Ovary (tissue), 9 donors: ENCODE measurements around the gene BCL2A1. TPM values are rescaled to one million over a fixed set of nuclear protein-coding genes. Genes with fewer than 3 reads are reported as not detected.
"Not testable (repeated sequence)": the region's sequence is repeated elsewhere in the genome, so short reads cannot be mapped to it uniquely, and the experiment has no call there.

Experiments used
- DNase-seq, 5 donors: peaks; one replicate each; pipeline ENCODE4 v3.0.0-alpha.2; 2019 to 2020
- H3K27ac ChIP-seq, 2 donors: fragments of 200-600 bp; one replicate each; pipeline versions ENCODE4 v1.5.1 to v1.8.0; 2019 to 2022
- H3K27me3 ChIP-seq: fragments of 200-600 bp; one replicate; pipeline ENCODE4 v1.8.0; 2022
- H3K36me3 ChIP-seq: fragments of 200-600 bp; sonication (generic); one replicate; pipeline ENCODE4 v1.5.1; 2019
- H3K4me1 ChIP-seq: one replicate; pipeline ENCODE4 v1.8.1; 2013; ENCODE audit warnings: mild to moderate bottlenecking, moderate library complexity; ENCODE audit not compliant: insufficient read depth
- H3K4me3 ChIP-seq: fragments of 200-600 bp; sonication (generic); one replicate; pipeline ENCODE4 v1.5.1; 2017
- H3K9me3 ChIP-seq, 2 donors: fragments of 200-600 bp in 1 of 2; sonication (generic) in 1 of 2; one replicate each; pipeline versions ENCODE4 v1.5.1 to v1.8.1; 2013 to 2019; ENCODE audit warnings: mild to moderate bottlenecking in 1 of 2, moderate library complexity in 1 of 2
- EP300 ChIP-seq: sonication (generic); formaldehyde crosslinking; IDR thresholded peaks from one replicate; pipeline ENCODE4 v1.6.1; 2017; ENCODE audit warnings: antibody characterized with exemption
- POLR2A ChIP-seq: fragments of 450-650 bp; IDR thresholded peaks from one replicate; pipeline ENCODE4 v1.6.1; 2017; ENCODE audit warnings: antibody characterized with exemption, mild to moderate bottlenecking, moderate library complexity
- WGBS, 3 donors: extraction: QIAGEN DNeasy Blood & Tissue Kit in 1 of 3; methylation state at CpG; one replicate each; pipeline versions ENCODE4 v1.1.5 to v1.1.7; 2013 to 2017; 5-methylcytosine and 5-hydroxymethylcytosine counted together
- intact Hi-C, 4 donors: fragments of 100-400 bp; cut with DNase I; formaldehyde crosslinking; loops; one replicate each; pipeline versions ENCODE4 v1.11.0 to v1.15.1; 2022 to 2023
- polyA plus RNA-seq, 2 donors: library from polyadenylated mRNA; stranded (reverse); fragments of 200-250 nt in 1 of 2; fragments of 350-450 nt in 1 of 2; fragmentation: Illumina TruSeq in 1 of 2; extraction: RNeasy Lipid Tissue Mini Kit (QIAGEN cat#74804) in 1 of 2; gene quantifications; one replicate each; pipeline ENCODE4 v1.2.3, GENCODE V29; 2013 to 2014
- total RNA-seq, 7 donors: library from RNA; depleted of rRNA in 2 of 7; stranded (reverse); fragments of >200 nt in 2 of 7; fragmentation: NEBNext Ultra II Directional in 3 of 7; extraction: Animal tissue kit (Norgen Biotek cat#: 25700) in 3 of 7; gene quantifications; one replicate each; pipeline versions ENCODE4 v1.1.0 to v1.2.4, GENCODE V29; 2016 to 2023
- TF ChIP-seq, protein P1 (sequence below), 3 donors: fragments of 450-650 bp in 2 of 3; fragments of 200-600 bp in 1 of 3; IDR thresholded peaks; one replicate each; pipeline versions ENCODE4 v1.5.1 to v1.8.0; 2016 to 2022; ENCODE audit warnings: antibody characterized with exemption in 3 of 3, mild to moderate bottlenecking in 1 of 3
- donor health status: DM: no; HTN: no; CAD: no; lungs with moderate emphysema.
- donor health status: DM: no; HTN: no; CAD: no.
- donor health status: Bipolar disorder and iron deficiency.
- donor health status: DM: yes; HTN: yes; CAD: no.
- donor health status: DM: no; HTN: no; CAD: no.
- donor health status: DM: yes; HTN: yes; CAD: no.

Gene BCL2A1
- total and polyA plus RNA-seq, 9 donors, result 0.48 to 4.0 (median 1.2) TPM; not detected in 1

DNA sequence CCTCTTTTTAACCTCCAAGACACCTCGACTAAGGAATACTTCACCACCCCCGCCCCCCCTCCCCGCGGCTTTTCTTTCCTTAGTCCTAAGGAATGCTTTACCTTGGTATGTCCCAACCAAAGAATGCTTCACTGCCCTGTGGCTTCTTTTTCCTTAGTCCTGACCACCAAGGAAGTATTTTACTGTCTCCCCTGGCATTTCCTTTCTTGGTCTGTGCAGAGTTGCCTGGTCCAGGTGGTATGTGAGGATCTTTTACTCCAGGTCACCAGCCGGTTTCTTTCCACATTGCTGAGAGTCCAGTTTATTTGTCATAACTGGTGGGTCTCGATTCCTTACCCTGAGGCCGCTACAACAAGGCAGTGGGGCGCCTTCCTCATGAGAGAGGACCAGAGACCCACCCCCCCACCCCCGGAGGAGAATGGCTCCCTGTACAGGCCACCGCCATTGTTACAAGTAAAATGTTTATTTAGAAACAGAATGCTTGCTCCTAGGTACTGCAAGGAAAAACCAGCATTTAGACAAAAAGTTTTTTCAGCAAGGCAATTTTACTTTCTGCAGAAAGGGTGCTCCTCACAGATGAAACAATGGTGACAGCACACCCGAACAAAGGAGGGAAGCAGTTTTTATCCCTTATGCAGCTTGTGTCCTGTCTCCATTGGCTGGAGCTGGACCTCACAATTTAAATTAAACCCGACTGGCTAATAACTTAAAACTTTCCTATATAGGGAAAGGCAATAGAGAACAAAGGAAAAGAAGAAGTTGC is 51.1 kb downstream of the BCL2A1 start:
- TF ChIP-seq, protein P1, sequence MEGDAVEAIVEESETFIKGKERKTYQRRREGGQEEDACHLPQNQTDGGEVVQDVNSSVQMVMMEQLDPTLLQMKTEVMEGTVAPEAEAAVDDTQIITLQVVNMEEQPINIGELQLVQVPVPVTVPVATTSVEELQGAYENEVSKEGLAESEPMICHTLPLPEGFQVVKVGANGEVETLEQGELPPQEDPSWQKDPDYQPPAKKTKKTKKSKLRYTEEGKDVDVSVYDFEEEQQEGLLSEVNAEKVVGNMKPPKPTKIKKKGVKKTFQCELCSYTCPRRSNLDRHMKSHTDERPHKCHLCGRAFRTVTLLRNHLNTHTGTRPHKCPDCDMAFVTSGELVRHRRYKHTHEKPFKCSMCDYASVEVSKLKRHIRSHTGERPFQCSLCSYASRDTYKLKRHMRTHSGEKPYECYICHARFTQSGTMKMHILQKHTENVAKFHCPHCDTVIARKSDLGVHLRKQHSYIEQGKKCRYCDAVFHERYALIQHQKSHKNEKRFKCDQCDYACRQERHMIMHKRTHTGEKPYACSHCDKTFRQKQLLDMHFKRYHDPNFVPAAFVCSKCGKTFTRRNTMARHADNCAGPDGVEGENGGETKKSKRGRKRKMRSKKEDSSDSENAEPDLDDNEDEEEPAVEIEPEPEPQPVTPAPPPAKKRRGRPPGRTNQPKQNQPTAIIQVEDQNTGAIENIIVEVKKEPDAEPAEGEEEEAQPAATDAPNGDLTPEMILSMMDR (IDR thresholded peaks at IDR 0.05), result no peak
- TF ChIP-seq EP300 (no peak), POLR2A (no peak)
- H3K4me1 ChIP-seq, result peaks cover 6% of the 10 kb centered on the region
- H3K9me3 ChIP-seq, result peaks cover 0 to 12% of the 10 kb centered on the region in 2 donors
- no peaks in the 10 kb centered on the region for H3K27me3 ChIP-seq
- WGBS, 3 donors, result 95 to 98% (median 96%) methylated on average over 12 of the region's 12 CpGs
- no peaks in the 10 kb centered on the region for H3K36me3 ChIP-seq
- DNase-seq, result no peak
- H3K4me3 ChIP-seq, result no peak overlapping the region
- intact Hi-C loops, result no loop called here
- no peak overlapping the region for H3K27ac ChIP-seq

DNA sequence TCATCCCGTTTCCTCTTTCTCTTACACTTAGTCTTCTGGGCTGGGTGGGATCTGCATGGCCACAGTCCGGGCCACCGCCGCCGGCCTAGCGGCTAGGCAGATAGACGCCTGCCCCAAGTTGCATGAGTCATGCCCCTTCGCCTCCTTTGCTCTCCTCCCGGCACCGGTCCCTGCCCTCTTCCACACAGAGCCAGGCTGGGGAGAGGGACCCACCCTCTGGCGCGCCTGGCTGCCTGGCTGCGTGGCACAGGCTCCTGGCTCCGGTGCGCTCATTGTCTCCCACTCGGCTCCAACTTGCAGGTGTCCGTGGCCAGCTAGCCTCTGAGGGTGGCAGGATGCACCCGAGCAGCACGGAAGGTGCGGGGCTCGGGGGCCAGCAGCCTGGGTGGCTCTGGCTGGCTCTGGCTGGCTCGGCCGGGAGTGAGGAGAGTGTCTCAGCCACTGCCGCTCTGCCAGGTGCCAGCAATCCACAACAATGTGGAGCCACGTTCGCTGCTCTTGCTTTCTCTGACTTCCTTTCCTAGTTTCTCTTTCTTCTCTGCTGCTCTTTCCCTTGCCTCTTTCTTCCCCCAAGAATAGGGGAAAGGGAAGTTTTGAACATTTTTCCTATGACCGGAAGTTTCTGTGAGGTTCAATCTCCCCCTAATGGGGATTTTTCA is 51.8 kb downstream of the BCL2A1 start:
- H3K4me3 ChIP-seq, result no peak overlapping the region
- TF ChIP-seq POLR2A (no peak), EP300 (no peak)
- TF ChIP-seq, protein P1 (IDR thresholded peaks at IDR 0.05), result no peak
- H3K4me1 ChIP-seq, result peaks cover 3% of the 10 kb centered on the region
- H3K36me3 ChIP-seq, result no peaks in the 10 kb centered on the region
- no peak for DNase-seq
- 91 to 97% (median 95%) methylated on average over 27 of the region's 27 CpGs for WGBS, 3 donors
- H3K9me3 ChIP-seq, result peaks cover 0 to 12% of the 10 kb centered on the region in 2 donors
- no peak overlapping the region for H3K27ac ChIP-seq
- intact Hi-C loops, result no loop called here
- no peaks in the 10 kb centered on the region for H3K27me3 ChIP-seq

DNA sequence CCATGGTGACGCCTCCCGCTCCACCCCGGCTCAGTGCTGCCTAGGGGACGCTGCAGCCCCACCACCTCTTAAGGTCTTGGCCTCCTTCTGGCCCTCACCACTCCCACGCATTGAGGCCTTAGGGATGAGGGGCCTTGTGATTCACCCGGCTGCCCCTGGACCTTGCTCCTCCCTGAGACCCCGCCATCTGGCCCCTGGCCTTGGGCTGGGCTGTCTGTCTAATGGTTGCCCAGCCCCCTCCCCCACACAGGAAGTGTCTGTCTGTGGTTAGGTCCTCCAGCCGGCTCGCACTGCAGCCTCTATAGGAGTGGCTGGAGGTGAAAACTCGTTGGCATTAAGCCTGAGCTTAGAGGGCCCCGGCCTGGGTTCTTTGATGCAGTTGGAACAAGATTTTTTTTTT is 52.7 kb downstream of the BCL2A1 start:
- no peak overlapping the region for H3K27ac ChIP-seq
- peaks cover 0 to 12% of the 10 kb centered on the region in 2 donors for H3K9me3 ChIP-seq
- peaks cover 3% of the 10 kb centered on the region for H3K4me1 ChIP-seq
- no peaks in the 10 kb centered on the region for H3K27me3 ChIP-seq
- WGBS, 3 donors, result 93 to 97% (median 96%) methylated on average over 11 of the region's 11 CpGs
- H3K4me3 ChIP-seq, result no peak overlapping the region
- TF ChIP-seq EP300, result no peak
- TF ChIP-seq, protein P1 (IDR thresholded peaks at IDR 0.05), result no peak
- no peak for TF ChIP-seq POLR2A
- no peaks in the 10 kb centered on the region for H3K36me3 ChIP-seq
- intact Hi-C loops, result no loop called here
- no peak for DNase-seq

DNA sequence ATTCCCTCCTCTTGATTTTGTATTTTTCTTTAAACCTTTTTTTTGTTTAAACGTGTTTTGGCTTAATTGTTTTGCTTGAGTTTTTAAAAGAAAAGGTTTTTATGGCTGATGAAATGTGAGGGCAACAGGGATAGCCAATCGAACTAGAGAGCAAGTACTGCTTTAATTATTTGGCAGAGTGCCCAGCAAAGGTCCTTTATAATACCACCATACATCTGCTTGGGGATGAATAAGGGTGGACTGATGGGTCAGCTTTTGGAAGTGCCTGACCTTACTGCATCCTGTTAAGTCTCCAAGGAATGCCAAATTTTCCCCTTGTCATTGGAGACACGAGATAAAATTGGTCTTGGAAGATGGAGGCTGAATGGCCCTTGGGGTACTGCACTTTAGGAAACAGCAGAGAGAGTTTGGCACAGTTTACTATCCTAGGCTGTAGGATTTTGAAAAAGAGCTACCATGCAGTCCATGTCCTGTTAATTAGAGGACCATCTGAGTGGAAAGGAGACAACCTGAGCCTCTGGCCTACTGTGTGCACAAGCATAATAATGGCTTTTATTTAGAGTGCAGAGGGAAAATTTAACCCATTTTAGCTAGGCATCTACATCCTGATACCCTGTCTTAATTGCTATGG is 54.4 kb downstream of the BCL2A1 start:
- H3K27me3 ChIP-seq, result no peaks in the 10 kb centered on the region
- TF ChIP-seq, protein P1 (IDR thresholded peaks at IDR 0.05), result no peak
- TF ChIP-seq EP300 (no peak), POLR2A (no peak)
- H3K27ac ChIP-seq, result no peak overlapping the region
- H3K4me3 ChIP-seq, result no peak overlapping the region
- whole genome bisulfite sequencing, 3 donors, result 53 to 61% (median 60%) methylated on average over 3 of the region's 3 CpGs
- no peak for DNase-seq
- no peaks in the 10 kb centered on the region for H3K4me1 ChIP-seq
- peaks cover 0 to 9% of the 10 kb centered on the region in 2 donors for H3K9me3 ChIP-seq
- H3K36me3 ChIP-seq, result no peaks in the 10 kb centered on the region
- intact Hi-C loops, result no loop called here

DNA sequence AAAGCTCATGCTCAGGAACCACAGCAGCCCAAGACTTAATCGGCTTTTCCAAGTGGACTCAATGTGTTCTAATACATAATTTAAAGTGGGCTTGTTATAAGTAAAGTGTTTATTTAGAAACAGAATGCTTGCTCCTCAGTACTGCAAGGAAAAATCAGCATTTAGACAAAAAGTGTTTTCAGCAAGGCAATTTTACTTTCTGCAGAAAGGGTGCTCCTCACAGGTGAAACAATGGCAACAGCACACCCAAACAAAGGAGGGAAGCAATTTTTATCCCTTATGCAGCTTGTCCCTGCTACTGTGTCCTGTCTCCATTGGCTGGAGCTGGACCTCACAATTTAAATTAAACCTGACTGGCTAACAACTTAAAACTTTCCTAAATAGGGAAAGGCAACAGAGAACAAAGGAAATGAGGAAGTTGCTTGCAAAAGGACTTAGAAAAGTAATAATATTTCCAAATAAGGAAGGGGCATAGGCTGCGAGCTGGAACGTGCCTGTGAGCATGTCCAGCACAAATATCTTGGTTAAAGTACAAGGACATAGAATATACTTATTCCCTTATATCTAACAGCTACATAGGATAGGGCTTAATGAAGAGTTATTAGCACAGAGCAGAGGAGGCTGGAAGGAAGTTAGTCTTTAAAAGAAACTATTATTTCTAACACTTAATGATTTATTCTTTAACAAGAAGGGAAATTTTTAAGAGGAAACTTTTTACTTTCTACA is 55.1 kb downstream of the BCL2A1 start:
- not testable (repeated sequence) for DNase-seq, H3K9me3 ChIP-seq
- 89 to 95% (median 93%) methylated on average over 3 of the region's 3 CpGs for WGBS, 3 donors

More for the DNA sequence above, 55.1 kb downstream of the BCL2A1 start:
- H3K27me3 ChIP-seq, H3K36me3 ChIP-seq, H3K4me1 ChIP-seq, H3K27ac ChIP-seq, intact Hi-C loops, H3K4me3 ChIP-seq: not testable (repeated sequence)
